Muscle of back (tissue), 13 donors: Measurements from ENCODE around the gene ZBTB5. TPM values are rescaled to one million over a fixed set of nuclear protein-coding genes. Genes with fewer than 3 reads are reported as not detected.
"Not testable (repeated sequence)": the region's sequence is repeated elsewhere in the genome, so short reads cannot be mapped to it uniquely, and the experiment has no call there.

ENCODE experiments used
- DNase-seq, 3 donors: peaks; one replicate each; pipeline versions ENCODE4 v3.0.0 to v3.0.0-alpha.2; 2013
- long read RNA-seq, 9 donors: transcript quantifications; one replicate each; lab custom pipeline, GENCODE V29; 2026
- polyA plus RNA-seq, 10 donors: library from polyadenylated mRNA; unstranded; fragments of 120-200 nt; gene quantifications; one replicate each; pipeline ENCODE4 v1.2.1, GENCODE V29; 2013; ENCODE audit not compliant: insufficient read length in 10 of 10

ZBTB5 gene, protein sequence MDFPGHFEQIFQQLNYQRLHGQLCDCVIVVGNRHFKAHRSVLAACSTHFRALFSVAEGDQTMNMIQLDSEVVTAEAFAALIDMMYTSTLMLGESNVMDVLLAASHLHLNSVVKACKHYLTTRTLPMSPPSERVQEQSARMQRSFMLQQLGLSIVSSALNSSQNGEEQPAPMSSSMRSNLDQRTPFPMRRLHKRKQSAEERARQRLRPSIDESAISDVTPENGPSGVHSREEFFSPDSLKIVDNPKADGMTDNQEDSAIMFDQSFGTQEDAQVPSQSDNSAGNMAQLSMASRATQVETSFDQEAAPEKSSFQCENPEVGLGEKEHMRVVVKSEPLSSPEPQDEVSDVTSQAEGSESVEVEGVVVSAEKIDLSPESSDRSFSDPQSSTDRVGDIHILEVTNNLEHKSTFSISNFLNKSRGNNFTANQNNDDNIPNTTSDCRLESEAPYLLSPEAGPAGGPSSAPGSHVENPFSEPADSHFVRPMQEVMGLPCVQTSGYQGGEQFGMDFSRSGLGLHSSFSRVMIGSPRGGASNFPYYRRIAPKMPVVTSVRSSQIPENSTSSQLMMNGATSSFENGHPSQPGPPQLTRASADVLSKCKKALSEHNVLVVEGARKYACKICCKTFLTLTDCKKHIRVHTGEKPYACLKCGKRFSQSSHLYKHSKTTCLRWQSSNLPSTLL
- 10 to 100 TPM; 12.7 to 17.3 (median 15.9) TPM for polyA plus RNA-seq
- long read RNA-seq, donor 1, full-length matches to known transcripts = 2 of 2 reads
- long read RNA-seq, donor 1, partial matches to known transcripts = 0 of 2 reads
- long read RNA-seq, donor 1, other reads (novel, unspliced or antisense) = 0 of 2 reads
- long read RNA-seq, donor 2, full-length matches to known transcripts = 2 of 2 reads
- long read RNA-seq, donor 2, partial matches to known transcripts = 0 of 2 reads
- long read RNA-seq, donor 2, other reads (novel, unspliced or antisense) = 0 of 2 reads
- long read RNA-seq, donor 3 = 0 reads
- long read RNA-seq, donor 4, full-length matches to known transcripts = 5 of 5 reads
- long read RNA-seq, donor 4, partial matches to known transcripts = 0 of 5 reads
- long read RNA-seq, donor 4, other reads (novel, unspliced or antisense) = 0 of 5 reads
- long read RNA-seq, donor 5, full-length matches to known transcripts = 3 of 3 reads
- long read RNA-seq, donor 5, partial matches to known transcripts = 0 of 3 reads
- long read RNA-seq, donor 5, other reads (novel, unspliced or antisense) = 0 of 3 reads
- long read RNA-seq, donor 6, full-length matches to known transcripts = 6 of 6 reads
- long read RNA-seq, donor 6, partial matches to known transcripts = 0 of 6 reads
- long read RNA-seq, donor 6, other reads (novel, unspliced or antisense) = 0 of 6 reads
- long read RNA-seq, donor 7, full-length matches to known transcripts = 3 of 3 reads
- long read RNA-seq, donor 7, partial matches to known transcripts = 0 of 3 reads
- long read RNA-seq, donor 7, other reads (novel, unspliced or antisense) = 0 of 3 reads
- long read RNA-seq, donor 8, full-length matches to known transcripts = 2 of 2 reads
- long read RNA-seq, donor 8, partial matches to known transcripts = 0 of 2 reads
- long read RNA-seq, donor 8, other reads (novel, unspliced or antisense) = 0 of 2 reads
- long read RNA-seq, donor 9 = 0 reads

DNA sequence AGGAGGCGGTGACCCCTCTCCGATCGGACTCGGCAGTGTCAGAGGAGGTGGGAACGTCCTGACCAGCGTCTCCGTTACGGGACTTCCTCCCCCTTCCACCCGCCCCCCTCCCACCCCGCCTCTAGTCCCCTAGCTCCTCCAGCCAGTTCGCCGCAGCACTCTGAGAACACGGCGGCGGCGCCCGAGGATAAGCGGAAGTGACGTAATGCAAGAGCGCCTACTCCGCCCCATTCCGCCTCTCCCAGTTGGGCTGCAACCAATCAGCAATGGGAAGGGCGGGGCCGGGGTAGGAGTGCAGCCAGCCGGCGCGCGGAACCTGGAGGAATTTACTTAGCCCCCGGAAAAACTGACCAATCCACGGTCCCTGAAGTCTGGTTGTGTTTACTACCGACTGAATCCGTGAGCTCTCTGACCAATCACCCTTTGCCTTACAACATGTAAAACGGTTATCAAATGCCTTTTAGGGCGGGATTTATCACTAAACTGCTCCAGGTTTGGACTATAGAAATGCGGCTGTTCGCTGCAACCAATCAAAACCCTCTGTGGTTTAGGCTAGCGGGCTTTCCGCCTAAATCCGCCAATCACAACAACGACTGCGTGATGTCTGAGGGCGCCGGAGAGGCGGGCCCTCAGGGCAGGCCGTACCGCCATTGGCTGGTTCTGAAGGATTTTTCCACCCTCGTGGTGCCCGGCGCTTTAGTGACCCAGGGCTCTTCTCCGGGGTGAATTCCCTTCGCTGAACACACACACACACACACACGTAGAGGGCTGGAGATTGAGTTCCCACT is at the start of gene ZBTB5:
Gene ZBTB5, minus strand, starts transcription at position 202 of the 788 bp plus-strand sequence. CDS start 22,899 bp downstream, outside the sequence.
- DNase-seq = peak; percentile 99 to 100 (median 100)

DNA sequence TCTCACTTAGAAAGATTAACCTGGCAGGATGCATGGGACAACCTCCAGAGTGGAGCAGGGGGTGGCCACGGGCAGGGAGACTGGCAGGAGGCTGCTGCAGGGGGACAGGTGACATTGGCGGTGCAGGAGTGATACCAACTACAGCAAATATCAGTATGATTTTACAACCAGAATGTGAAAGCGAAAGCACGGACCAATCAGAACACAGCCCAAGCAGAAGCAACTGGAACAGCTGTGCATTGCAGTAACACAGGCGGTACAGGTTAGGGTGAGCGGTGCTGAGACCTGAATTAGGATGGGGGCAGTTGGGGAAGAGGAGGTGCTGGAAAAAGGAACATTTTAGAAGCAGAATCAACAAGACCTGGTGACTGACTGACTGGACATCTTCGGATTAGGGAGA is 49.7 kb upstream of the ZBTB5 start:
- DNase-seq = no peak

DNA sequence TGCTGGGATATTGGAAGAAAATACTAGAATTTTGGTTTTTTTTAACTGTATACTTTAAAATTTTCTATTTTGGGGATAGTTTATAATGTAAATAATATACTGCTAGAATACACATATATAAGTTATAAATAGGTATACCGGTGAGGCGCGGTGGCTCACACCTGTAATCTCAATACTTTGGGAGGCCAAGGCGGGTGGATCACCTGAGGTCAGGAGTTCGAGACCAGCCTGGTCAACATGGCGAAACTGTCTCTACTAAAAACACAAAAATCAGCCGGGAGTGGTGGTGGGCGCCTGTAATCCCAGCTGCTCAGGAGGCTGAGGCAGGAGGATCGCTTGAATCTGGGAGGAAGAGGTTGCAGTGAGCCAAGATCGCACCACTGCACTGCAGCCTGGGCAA is 49.2 kb upstream of the ZBTB5 start:
- DNase-seq = not testable (repeated sequence)

DNA sequence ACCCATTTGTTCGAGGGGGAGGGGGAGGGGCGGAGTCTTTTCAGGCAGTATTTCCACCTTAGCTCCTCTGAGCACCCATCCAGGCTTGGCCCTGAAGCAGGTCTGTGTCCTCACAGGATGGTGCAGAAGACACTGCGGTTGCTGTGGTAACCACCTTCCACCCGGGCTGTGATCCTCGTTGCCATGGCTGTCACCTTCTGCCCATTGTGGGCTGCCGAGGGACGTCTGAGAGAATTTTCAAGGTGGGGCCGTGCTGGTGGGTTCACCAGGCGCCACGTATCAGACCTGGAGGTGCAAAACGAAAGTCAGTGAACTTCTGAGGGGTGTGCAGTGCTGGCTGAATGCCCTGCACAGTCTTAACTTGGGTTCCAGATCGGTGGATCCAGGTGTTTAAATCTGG is 47.2 kb upstream of the ZBTB5 start:
- no peak for DNase-seq

DNA sequence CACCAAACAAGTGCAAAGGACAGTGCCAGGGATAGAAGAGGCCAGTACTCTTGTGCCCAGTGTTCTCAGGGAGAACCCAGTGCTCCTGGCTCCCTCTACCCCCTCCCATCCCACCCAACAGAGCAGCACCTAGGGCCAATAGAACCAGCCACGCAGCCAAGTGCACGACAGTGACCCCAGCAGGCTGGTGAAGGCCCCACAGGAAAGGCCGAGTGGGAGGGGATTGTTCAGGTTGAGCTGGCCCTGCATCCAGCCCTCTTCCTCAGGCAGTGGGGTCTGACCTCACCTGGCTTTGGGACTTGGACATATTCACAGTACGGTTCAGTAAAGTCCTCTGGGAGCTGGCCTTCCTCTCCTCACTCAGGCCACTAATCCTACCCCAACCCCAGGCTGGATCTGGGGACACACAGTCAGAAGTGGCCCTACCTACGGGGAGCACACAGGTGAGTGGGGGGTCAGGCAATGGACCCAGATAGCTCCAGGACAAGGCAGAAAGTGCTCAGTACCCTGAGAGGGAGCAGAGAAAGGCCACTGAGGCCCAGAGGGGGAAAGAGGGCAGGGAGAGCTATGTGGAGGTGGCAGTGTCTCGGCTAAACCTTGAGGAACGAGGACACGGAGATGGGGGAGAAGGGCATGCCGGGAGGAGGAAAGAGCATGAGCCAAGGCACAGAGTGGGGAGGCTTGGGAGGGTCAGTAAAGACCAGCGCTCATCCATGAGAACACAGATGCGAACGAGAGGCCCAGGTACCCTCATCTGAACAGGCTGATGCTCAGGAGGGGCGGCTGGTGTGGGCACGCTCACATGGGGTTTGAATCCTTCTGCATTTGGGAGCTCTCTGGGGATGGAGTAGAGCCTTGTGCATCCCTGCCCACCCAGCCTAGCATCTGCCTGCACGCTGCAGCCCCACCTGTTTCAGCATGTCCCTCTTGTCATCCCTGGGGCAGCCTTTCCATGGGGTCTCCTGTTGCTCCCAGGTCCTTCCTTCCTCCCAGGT is 46.1 kb upstream of the ZBTB5 start:
- DNase-seq = no peak

DNA sequence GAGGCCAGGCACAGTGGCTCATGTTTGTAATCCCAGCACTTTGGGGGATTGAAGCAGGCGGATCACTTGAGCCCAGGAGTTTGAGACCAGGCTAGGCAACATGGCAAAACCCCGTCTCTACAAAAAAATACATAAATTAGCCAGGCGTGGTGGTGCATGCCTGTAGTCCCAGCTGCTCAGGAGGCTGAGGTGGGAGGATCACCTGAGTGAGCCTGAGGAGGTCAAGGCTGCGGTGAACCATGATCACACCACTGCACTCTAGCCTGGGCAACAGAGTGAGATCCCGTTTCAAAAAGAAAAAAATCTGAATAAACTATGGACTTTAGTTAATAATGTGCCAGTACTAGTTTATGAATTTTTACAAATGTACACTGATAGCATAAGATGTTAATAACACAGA is 44.8 kb upstream of the ZBTB5 start:
- DNase-seq = not testable (repeated sequence)

DNA sequence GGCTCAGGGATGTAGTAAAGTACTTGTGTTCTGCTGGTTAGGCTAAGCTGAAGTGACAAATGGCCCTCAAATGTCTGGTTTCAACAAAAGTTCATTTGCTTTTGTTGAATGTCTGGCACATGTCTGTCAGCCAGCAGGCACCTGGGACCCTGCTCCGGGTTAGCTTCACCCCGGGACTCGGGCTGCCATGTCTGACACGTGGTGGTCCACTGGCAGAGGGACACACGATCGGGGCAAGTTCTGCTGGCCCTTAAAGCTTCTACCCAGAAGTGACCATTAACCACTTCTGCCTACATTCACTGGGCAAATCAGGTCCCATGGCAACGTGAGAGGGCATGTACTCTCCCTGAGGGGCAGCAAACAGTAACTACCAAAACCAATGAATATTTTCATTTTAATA is 44.3 kb upstream of the ZBTB5 start:
- no peak for DNase-seq

DNA sequence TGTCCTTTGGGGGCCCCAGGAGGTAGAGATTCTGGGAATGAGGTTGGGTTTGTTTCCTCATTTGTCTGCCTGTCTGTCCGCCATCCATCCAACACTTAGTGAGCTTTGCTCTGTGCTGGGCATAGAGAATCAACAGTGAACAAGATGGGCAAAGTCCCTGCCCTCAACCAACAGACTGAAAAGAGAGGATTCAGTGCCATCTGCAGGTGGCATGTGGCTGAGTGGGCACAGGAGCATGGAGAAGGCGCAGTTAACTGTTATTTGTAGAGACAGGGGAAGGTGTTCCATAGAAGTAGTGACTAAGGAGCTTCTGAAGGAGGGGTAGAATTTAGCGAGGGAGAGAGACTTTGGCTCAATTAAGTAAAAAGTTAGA is 43.6 kb upstream of the ZBTB5 start:
- no peak for DNase-seq

DNA sequence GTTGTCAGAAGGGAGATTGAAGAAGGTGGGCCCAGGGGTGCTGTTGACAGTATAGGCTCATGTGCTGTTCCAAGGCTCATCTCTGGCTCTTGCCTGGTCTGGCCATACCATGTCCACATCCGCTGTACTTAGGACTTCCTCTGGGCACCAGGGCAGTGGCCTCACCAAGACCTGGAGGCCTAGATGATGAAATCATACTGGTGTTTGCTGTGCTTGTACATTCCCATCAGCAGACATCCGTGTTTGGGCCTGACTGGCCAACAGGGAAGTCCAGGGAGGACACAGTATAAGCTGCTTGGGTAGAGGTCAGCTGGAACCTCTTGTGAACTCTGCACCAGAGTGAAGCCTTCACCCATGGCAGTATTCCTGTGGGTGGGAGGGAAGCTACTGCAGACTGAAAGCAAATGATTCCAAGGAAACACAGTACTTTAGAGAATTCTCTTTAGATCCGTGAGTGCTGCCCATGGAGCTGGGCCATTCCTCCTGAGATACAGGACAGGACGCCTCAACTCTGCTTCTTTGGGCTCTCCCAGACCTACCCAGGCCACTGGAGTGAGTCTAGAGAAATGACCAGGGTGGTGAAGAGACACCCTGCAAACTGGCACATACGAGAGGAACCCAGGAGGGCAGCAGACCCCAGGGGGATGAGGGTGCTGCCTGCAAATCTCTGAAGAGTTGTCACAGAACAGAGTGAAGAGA is 43.0 kb upstream of the ZBTB5 start:
- DNase-seq = no peak

DNA sequence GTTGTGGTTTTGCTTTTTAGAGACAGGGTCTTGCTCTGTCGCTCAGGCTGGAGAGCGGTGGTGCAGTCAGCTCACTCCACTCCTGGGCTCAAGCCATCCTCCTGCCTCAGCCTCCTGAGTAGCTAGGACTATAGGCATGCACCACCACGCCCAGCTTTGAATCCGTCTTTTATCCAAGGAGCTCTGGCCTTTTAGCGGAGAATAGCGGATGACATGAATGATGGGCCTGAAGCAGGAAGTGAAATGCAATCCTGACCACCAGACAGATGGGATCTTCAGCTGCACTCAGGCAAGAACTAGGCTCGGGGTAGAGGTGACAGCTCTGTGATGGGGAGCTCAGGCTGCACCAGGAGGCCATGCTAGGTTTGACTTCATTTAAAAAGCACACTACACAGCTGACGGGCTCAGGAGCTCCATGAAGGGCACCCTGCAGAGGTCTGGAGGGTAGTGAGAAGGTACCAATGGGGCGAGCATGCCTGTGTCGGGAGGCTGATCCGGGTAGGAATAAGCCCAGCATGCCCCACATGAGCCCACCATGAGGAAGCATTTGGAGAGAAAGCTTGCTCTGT is 42.4 kb upstream of the ZBTB5 start:
- no peak for DNase-seq

DNA sequence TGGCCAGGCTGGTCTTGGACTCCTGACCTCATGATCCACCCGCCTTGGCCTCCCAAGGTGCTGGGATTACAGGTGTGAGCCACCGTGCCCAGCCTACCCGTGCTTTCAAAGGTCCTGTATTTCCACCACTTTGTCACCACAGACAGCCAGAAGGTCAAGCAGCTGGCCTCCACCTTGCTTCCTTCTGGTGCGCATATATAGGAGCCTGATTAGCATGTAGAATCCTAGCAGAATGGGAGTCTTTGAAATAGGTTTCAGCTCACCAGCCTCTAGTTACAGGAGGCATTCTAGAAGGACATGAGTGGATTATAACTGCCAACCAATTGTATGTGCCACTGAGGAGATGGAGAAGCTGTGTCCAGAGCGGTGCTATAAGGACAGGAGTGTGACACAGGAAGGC is 39.4 kb upstream of the ZBTB5 start:
- no peak for DNase-seq

DNA sequence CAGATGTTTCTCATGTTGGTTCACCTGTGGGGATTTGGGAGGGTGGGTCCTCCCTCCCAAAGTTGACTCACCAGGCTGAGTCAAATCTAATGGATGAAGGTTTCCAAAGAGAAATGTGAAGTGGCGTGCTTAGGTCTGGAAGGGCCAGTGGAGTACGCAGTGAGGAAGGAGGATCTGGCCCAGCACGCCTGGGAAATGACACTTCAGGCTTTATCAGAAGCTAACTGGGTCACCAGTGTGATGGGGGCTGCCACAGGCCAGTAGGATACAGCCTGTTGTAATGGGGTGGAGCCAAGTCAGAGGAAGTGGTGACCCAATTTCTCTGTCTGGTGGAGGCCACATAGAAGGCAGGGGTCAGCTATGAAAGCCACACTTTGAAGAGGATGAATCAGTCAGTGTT is 38.5 kb upstream of the ZBTB5 start:
- DNase-seq = no peak

DNA sequence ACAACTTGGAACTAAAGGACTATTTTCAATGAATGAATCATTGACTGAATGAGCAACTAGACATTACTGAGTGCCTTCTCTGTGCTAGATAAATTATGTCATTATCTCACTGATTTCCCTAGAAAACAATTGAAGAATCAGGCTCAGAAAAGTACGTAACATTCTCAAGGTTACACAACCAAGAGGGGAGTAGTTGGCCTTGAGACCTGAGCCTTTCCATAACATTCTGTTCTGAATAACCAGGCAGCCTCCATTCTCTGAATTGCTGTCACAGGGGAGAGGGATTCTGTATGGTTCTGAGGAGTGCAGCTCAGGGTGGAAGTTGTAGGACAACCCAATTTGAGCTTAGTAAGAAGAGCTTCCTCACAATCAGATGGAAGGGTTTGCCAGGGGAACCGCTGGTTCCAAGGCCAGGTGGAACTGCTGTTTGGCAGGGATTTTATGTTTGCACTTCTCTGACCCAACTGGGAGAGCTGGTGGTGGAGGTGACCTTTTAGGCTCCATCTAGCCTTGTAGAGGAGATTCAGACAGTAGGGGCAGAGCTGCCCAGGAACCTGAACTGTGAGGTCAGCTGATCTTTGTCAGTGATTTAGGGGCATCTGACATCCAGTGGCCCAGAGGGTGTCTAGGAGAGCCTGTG is 36.8 kb upstream of the ZBTB5 start:
- no peak for DNase-seq

DNA sequence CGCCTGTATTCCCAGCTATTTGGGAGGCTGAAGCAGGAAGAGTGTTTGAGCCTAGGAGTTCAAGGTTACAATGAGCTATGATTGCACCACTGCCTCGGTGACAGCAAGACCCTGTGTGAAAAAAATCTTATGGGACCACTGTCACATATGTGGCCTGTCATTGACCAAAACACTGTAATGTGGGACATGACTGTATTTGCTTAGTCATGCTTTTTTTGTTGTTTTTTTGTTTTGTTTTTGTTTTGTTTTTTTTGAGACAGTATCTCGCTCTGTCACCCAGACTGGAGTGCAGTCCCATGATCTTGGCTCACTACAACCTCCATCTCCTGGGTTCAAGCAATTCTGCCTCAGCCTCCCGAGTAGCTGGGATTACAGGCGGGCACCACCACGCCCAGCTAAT is 34.0 kb upstream of the ZBTB5 start:
- no peak for DNase-seq

DNA sequence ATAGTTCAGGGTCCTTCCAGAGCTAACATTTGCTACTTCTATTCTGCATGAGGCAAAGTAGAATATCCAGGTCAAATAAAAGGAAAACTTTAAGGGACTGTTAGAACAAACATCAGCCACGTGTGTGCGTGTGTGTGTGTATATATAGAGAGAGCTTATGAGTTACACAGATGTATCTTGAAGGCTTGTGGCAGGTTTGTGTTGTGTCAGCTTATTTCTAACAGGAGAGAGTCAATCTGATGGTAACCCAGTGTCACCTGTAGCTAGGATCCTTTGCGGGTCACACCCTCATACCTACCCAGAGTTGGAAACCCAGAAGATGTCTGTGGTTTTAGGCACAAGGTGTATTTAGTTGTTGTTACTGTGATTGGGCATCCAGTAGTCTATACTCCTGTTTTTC is 33.2 kb upstream of the ZBTB5 start:
- no peak for DNase-seq

DNA sequence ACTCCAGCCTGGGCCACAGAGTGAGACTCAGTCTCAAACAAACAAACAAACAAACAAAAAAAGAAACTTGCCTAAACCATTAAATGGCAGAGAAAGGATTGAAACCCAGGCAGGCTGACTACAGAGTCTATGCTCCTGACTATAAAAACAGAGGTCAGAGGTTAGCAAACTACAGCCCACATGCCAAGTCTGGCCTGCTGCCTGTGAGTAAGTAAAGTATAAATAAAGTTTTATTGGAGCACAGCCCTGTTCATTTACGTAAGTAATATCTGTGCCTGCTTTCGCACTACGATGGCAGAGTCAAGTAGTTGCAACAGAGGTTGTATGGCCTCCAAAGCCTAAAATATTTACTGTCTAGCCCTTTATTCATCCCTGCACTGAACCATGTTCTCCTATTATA is 32.1 kb upstream of the ZBTB5 start:
- DNase-seq = no peak

DNA sequence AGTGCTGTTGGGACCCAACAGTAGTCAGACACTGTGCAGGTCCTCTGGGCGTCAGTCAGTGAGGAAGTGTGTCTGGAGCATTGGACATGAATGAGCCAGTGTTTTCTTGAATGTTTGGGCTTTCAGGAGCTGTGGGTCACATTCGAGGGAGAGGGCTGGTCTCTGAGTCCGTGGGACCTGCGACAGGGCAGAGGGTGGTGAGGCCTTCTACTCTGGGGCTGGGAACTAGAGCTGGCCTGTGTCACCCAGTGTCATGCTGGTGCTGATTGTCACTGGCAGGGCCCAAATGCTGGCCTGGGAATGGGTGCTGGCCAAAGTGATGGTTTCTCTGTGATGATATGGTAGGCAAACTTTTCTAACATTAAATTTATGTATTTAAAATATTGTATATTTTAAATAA is 30.8 kb upstream of the ZBTB5 start:
- no peak for DNase-seq

DNA sequence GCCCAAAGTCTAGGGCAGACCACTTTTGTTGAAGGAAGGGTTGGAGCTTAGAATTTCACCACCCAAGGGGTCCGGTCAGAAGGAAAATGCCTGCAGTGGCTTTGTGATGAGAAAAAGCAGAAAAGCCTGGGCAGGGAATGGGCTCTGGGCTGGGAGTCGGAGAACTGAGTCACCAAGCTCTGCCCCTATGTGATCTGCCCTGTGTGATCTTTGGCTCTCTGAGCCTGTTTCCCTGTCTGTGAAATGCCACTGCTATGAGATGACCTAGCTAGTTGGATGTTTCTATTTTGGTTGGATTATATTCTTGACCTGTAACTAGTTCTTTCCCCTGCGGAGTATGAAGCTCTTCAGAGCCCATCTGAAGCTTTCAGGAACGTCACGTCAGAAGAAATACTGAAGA is 30.3 kb upstream of the ZBTB5 start:
- no peak for DNase-seq
